Fibroblast of villous mesenchyme (primary cell): ENCODE data around the gene PPP1R10. TPM values are rescaled to one million over a fixed set of nuclear protein-coding genes. Genes with fewer than 3 reads are reported as not detected.
"Not testable (repeated sequence)": the region's sequence is repeated elsewhere in the genome, so short reads cannot be mapped to it uniquely, and the experiment has no call there.

Source experiments
- DNase-seq: peaks from one replicate; pipeline ENCODE4 v3.0.0-alpha.2; 2010; ENCODE audit warnings: low read depth
- H3K4me3 ChIP-seq: 2 replicates; pipeline ENCODE4 v1.5.1; 2011; ENCODE audit warnings: low read depth, mild to moderate bottlenecking, low read length
- total RNA-seq: library from RNA; depleted of rRNA; stranded (reverse); fragments of >200 nt; gene quantifications from 2 replicates; pipeline ENCODE4 v1.2.3, GENCODE V29; 2012
- TF ChIP-seq, protein P1 (sequence below): IDR thresholded peaks from 2 replicates; pipeline ENCODE4 v1.5.1; 2012; ENCODE audit warnings: low read depth, mild to moderate bottlenecking, low read length; ENCODE audit not compliant: insufficient read depth

Gene PPP1R10
- total RNA-seq, result 37.7 and 70.4 TPM in 2 replicates

DNA sequence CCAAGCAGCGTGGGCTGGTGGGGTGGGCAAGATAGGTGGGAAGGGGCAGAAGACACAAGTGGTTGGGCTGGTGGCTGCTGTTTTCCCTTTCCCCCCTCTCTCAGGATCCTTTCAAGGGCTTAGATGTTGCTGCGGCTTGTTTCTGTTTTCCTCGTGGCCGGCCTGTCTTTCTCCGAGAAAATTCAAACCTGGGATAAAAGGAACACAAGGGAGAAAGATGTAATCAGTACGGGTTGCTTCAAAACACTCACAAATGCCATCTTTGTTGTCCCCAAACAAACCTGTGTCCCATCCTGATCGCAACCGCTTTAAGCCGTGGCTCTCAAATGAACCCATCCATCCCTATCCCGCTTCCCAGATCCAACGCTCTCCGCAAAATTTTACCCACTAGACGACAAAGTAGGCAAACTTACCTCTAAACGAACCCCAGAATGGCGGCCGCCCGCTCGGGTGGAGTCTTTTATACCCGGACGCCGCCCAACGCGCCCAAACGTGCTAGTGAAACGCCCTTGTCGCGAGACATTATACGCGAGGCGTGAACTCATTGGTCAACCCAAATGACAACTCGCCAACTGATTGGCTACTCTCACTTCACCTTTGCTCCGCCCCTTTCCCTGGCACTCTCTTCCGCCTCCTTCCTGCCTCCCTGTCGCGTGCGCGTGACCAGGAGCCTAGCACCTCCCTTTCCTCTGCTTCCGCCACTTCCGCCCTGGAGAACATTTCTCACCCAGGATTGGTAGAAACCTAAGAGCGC lies at the start of gene PPP1R10:
TSS of gene PPP1R10 (minus strand) at position 433 of the 754 bp plus-strand sequence. CDS start 7,299 bp downstream, outside the sequence.
- TF ChIP-seq, protein P1, sequence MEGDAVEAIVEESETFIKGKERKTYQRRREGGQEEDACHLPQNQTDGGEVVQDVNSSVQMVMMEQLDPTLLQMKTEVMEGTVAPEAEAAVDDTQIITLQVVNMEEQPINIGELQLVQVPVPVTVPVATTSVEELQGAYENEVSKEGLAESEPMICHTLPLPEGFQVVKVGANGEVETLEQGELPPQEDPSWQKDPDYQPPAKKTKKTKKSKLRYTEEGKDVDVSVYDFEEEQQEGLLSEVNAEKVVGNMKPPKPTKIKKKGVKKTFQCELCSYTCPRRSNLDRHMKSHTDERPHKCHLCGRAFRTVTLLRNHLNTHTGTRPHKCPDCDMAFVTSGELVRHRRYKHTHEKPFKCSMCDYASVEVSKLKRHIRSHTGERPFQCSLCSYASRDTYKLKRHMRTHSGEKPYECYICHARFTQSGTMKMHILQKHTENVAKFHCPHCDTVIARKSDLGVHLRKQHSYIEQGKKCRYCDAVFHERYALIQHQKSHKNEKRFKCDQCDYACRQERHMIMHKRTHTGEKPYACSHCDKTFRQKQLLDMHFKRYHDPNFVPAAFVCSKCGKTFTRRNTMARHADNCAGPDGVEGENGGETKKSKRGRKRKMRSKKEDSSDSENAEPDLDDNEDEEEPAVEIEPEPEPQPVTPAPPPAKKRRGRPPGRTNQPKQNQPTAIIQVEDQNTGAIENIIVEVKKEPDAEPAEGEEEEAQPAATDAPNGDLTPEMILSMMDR, result no peak
- DNase-seq, result peak; percentile 100
- H3K4me3 ChIP-seq, result peak within 1 kb of the TSS; percentile 98

DNA sequence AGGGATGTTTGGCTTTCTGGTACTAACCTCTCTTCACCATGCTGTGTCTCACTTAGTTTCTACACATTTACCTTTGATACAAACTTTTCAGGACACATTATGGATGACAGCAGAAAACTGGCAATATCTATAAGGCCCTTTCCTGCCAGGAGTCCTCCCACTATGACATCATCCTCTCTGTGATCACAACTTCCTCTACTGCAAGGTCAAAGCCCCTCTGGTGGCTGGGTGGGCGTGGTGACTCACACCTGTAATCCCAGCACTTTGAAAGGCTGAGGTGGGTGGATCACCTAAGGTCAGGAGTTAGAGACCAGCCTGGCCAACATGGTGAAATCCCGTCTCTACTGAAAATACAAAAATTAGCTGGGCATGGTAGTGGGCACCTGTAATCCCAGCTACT lies 49.3 kb upstream of the PPP1R10 start:
- H3K4me3 ChIP-seq, DNase-seq: not testable (repeated sequence)

DNA sequence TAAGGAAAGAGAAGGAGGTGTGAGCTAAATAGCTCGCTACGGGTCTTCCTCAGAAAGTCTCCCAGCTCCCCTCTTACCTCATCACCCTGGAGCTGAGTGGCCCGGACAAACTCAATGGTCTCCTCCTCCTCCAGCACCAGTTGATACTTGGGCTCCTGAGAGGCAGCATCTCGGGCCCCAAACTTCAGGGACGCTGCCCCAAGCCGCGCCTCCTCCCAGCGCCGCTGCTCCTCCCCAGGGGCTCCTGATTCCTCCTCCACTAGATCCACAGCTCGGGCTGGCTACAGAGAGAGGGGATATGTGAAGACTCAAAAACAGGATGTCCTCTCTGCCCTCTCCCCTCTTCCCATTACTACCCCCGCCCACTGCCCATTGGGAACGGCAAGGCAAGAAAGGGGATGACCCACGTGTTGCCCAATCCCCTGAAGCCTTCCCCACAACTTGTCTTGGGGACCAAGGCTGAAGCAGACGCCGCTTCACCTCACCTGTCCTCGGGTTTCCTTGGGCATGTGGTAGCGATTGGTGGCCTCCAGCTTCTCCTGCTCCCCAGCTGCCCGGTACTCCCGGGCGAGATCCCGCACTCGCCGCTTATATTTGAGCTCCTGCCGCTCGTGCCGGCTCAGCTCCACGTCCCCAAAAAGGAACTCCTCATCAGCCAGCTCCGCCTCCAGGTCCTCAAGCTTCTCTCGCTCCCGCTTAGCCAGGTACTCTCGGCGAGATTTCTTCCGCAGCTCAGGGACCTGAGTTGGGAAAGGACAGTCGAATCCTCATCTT lies 48.1 kb upstream of the PPP1R10 start:
- DNase-seq, result no peak
- TF ChIP-seq, protein P1, result no peak
- H3K4me3 ChIP-seq, result no peak overlapping the region

DNA sequence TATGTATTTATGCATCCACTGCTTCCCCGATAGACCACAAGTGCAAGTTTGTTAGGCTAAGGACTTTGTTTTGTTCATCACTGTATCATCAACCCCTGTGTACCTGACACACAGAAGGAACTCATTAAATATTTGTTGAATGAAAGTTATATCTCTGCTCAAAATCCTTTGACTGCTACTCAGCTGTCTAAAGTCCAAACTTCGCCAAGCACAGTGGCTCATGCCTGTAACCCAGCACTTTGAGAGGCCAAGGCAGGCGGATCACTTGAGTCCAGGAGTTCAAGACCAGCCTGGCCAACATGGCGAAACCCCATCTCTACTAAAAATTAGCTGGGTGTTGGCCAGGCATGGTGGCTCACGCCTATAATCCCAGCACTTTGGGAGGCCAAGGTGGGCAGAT lies 40.9 kb upstream of the PPP1R10 start:
- not testable (repeated sequence) for H3K4me3 ChIP-seq, DNase-seq

DNA sequence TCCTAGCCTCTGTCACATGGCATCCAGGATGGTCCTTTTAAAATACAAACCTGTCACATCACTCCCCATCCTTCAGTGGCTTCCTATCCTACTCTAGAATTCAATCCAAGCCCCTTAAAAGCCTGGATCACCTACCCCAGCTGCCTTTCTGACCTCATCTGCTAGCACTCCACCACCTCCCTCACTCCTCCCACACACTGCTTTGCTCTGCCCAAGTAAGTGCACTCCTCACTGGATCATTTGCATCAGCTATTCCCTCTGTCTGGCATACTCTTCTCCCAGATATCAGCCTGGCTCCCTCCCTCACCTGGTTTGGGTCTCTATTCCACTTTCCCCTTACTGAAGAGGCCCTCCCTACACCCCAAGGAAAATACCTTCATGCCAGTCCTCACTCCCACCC lies 40.4 kb upstream of the PPP1R10 start:
- no peak overlapping the region for H3K4me3 ChIP-seq
- DNase-seq, result no peak
- TF ChIP-seq, protein P1, result no peak

DNA sequence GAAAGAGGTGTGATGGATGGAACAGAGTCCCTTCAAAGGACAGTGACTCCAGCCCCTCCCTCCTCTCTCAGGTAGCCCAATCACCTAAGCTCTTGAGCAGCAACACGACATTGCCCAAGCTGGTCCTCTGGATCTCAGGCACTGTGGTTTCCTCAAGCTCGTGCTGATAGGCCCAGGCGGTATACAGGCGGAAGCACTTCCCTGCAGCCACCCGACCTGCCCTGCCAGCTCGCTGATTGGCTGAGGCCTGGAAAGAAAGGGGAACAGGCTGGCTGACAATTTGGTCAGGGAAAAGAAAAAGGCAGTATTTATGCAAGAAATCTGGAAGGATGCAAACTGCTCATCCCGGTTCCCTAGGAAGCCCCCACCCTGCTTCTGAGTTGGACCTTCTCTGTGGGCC lies 39.5 kb upstream of the PPP1R10 start:
- no peak for DNase-seq
- no peak overlapping the region for H3K4me3 ChIP-seq
- TF ChIP-seq, protein P1, result no peak

DNA sequence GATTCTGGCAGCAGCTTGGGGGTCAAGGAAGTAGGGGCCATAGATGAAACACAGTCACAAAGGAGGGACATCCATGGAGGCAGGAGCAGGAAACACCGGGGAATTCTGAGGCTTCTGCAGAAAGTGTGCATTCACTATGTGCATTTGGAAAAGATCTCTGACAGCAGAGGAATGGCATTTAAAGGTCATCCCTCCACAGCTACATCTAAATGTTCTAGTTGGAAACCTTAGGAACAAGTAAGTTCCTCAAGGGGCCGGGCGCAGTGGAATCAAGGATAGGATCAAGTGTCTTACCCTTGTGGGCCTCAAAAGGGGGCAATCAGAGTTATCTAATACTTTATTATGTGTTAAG lies 38.7 kb upstream of the PPP1R10 start:
- no peak for DNase-seq
- H3K4me3 ChIP-seq, result no peak overlapping the region
- TF ChIP-seq, protein P1, result no peak
